Measurements from ENCODE around the gene MX1.

The MX1 gene

GRCh38 chr21:41491412-41491811 lies 65.4 kb downstream of the MX1 start:
- DNase-seq (ENCODE audit: low read depth in 2 of 2) = no peak

DNA sequence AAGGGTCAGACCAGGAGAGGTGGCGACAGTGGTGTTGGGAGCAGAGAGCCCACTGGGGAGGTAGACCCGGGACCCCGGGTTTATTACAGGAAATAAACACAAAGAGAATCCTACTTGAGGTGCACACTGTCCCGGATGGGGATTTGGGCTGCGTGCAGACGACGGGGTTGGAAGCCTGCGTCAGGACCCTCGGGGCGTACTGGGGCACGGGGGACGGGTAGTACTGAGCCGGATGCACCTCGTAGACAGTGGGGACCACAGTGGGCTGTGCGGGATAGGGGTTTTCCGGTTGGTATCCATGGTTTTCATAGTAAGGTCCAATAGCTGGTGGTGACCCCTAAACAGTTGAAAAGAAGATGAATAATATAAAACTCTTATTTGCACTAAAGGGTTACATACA lies 68.2 kb downstream of the MX1 start:
- DNase-seq (ENCODE audit: low read depth in 2 of 2) = no peak

GRCh38 chr21:41497008-41497407 lies 71.0 kb downstream of the MX1 start:
- DNase-seq (ENCODE audit: low read depth in 2 of 2) = no peak

GRCh38 chr21:41497788-41498187 lies 71.7 kb downstream of the MX1 start:
- DNase-seq (ENCODE audit: low read depth in 2 of 2) = no peak

GRCh38 chr21:41499920-41500319 lies 73.9 kb downstream of the MX1 start:
- no peak for DNase-seq (ENCODE audit: low read depth in 2 of 2)

DNA sequence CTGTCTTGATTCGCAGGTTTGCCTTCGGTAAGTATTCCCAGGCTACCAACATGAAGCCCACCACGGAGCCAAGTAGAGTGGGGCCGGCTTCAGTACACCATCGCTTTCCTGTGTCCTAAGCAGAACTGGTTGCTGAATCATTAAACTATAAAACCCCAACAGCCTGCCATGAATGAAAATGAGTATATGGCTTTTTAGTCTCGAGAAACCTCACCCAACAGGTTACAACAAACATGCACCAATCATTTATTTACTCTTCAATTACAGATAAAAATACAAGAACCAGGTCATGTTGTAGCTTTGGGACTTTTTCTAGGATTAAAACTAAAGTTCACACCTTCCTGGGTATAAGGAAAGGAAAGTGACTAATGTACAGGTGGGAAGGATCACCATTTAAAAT lies 74.3 kb downstream of the MX1 start:
- no peak for DNase-seq (ENCODE audit: low read depth in 2 of 2)

- DNase-seq (ENCODE audit: low read depth in 2 of 2) = no peak
Observed at GRCh38 chr21:41500931-41501381, 74.9 kb downstream of the MX1 start.

GRCh38 chr21:41501919-41502318 lies 75.9 kb downstream of the MX1 start:
- DNase-seq (ENCODE audit: low read depth in 2 of 2) = no peak

DNA sequence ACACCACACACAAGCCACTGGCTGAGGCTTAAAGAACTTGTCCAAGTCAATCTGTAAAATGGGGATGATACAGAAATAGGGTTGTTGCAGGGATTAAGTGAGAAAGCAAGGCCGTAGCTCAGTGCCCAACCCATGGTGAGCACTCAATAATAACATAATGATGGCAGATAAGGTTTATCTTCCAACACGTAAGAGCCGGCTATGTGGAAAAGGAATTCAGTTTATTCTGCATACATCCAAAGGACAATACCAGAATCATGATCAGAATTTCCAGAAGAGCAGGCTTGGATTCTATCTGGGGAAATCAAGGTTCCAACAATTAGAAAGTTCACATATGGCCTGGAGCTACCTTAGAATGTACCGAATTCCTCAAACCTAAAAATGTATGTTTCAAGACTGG lies 77.3 kb downstream of the MX1 start:
- DNase-seq (ENCODE audit: low read depth in 2 of 2) = no peak

DNA sequence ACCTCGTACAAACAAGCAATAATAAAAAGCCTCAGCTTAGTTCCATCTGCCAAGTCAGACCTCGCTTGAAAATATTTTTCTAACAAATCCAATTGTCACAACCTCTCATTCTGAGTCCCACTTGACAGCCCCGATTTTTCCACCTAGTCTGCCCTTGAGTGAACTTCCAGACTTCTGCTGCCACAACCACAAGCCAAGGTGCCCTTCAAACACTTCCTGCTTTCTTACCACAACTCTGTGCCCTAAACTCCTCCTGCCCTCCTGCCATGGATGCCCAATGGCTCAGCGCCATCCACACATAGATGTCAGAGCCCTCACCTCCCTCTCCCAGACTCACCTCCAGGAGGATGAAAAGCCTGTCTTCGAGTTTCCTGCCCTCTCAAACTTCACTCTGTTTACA lies 78.0 kb downstream of the MX1 start:
- DNase-seq (ENCODE audit: low read depth in 2 of 2) = no peak

GRCh38 chr21:41506005-41506594 lies 80.1 kb downstream of the MX1 start:
- DNase-seq (ENCODE audit: low read depth in 2 of 2) = no peak

- DNase-seq (ENCODE audit: low read depth in 2 of 2) = no peak
Observed at GRCh38 chr21:41506611-41507520, 80.8 kb downstream of the MX1 start.

DNA sequence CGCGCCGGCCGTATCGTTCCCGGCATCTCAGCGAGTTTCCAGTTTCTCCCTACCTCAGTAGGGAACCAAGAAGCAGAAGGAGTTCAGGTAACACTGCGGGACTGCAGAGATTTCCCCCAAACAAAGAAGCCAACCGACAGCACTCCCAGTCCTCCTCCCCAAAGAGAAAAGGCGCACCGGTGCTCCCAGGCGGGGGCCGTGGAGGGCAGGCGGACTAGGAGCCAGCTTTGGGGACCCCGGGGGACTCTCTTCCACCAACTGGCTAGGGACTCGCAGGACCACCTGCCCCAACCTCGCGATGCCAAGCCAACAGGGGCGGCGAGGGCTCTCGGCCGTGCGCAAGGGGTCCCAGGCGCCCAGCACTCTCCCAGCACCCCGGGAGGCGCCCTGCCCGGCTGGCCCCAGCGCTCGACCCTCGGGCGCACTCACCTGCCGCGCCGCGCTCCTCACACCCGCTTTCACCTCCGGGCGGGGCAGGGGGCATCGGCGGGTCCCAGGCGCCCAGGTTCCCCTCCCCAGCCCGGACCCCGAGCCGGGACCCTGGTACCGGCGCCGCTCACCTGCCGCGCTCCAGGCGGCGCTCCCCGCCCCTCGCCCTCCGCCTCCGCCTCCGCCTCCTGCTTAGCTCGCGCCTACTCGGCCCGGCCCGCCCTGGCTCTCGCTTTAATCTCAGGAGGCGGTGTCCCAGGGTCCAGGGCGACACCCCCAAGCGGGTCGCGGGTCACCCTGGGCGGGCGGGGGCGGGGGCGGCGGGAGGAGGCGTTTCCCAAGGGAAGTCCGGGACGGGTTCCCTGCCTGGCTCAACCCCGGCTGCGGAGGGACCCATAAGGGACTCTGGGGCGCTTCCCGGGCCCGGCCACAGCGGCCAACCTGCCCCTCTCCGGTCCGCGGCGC lies 81.7 kb downstream of the MX1 start, which contains the start of gene TMPRSS2:
Gene TMPRSS2 (minus strand): TSS at position 638 of the 894 bp plus-strand sequence. CDS start 10,025 bp downstream, outside the sequence.
- no peak for DNase-seq (ENCODE audit: low read depth in 2 of 2)

GRCh38 chr21:41508415-41509144 lies 82.5 kb downstream of the MX1 start:
- DNase-seq (ENCODE audit: low read depth in 2 of 2) = no peak
